GM12874 (cell line): ENCODE measurements around the gene SCTR.

Experiments used
- CTCF ChIP-seq: IDR thresholded peaks from 2 replicates; pipeline ENCODE4 v1.5.1; 2011; ENCODE audit warnings: low read depth, mild to moderate bottlenecking, control low read depth, low read length, moderate library complexity; ENCODE audit not compliant: insufficient read depth

The SCTR gene

GRCh38 chr2:119487434-119488244 is 36.6 kb downstream of the SCTR start:
- TF ChIP-seq CTCF, result no peak

GRCh38 chr2:119486886-119487285 is 37.4 kb downstream of the SCTR start:
- no peak for TF ChIP-seq CTCF

- TF ChIP-seq CTCF, result no peak
Observed at GRCh38 chr2:119486196-119486827, 38.0 kb downstream of the SCTR start.

GRCh38 chr2:119485336-119486110 is 38.8 kb downstream of the SCTR start:
- TF ChIP-seq CTCF, result no peak

GRCh38 chr2:119484834-119485233 is 39.4 kb downstream of the SCTR start:
- TF ChIP-seq CTCF, result no peak

- no peak for TF ChIP-seq CTCF
Observed at GRCh38 chr2:119483896-119484718, 40.2 kb downstream of the SCTR start.
